Measurements from ENCODE around the gene TOMM40L.

The TOMM40L gene

GRCh38 chr1:161182214-161182613 is 43.6 kb upstream of the TOMM40L start:
- TF ChIP-seq, protein P1, sequence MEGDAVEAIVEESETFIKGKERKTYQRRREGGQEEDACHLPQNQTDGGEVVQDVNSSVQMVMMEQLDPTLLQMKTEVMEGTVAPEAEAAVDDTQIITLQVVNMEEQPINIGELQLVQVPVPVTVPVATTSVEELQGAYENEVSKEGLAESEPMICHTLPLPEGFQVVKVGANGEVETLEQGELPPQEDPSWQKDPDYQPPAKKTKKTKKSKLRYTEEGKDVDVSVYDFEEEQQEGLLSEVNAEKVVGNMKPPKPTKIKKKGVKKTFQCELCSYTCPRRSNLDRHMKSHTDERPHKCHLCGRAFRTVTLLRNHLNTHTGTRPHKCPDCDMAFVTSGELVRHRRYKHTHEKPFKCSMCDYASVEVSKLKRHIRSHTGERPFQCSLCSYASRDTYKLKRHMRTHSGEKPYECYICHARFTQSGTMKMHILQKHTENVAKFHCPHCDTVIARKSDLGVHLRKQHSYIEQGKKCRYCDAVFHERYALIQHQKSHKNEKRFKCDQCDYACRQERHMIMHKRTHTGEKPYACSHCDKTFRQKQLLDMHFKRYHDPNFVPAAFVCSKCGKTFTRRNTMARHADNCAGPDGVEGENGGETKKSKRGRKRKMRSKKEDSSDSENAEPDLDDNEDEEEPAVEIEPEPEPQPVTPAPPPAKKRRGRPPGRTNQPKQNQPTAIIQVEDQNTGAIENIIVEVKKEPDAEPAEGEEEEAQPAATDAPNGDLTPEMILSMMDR (conservative IDR thresholded peaks at IDR 0.05; ENCODE audit: control insufficient read depth, insufficient read depth, low read depth, low read length), result no peak
- no peak overlapping the region for H3K4me3 ChIP-seq (ENCODE audit: control insufficient read depth, low read depth, low read length)
- peak; percentile 89 for DNase-seq (ENCODE audit: low read depth)

GRCh38 chr1:161185282-161185682 is 40.6 kb upstream of the TOMM40L start:
- TF ChIP-seq, protein P1 (conservative IDR thresholded peaks at IDR 0.05; ENCODE audit: control insufficient read depth, insufficient read depth, low read depth, low read length), result no peak
- no peak overlapping the region for H3K4me3 ChIP-seq (ENCODE audit: control insufficient read depth, low read depth, low read length)
- peak; percentile 92 for DNase-seq (ENCODE audit: low read depth)

DNA sequence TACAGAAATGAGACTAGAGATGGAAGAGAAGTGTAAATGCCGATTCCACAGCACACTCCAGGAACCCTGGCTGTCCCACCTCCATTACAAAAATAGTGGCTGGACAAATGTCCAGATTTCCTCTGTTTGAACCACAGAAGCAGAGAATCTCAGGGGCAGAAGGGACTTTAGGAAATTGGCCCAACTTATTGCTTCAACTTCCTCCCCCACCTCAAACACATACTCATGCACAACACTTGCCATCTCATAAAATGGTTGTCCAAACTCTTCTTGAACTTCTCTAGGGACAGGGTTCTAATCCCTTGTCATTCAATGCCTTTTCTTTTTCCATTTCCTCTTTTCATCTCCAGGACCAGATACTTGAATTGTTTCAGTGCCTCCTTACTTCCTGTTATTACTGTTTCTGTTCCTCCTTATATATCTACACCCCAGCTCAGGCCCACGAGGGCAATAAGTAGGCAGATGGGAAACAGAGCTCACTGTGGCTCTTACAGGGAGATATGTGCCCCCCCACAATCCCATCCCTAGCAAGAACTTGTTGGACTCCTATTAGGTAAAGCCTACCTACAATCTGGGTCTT is 40.0 kb upstream of the TOMM40L start:
- H3K4me3 ChIP-seq (ENCODE audit: control insufficient read depth, low read depth, low read length), result no peak overlapping the region
- peak; percentile 30 for DNase-seq (ENCODE audit: low read depth)
- TF ChIP-seq, protein P1 (conservative IDR thresholded peaks at IDR 0.05; ENCODE audit: control insufficient read depth, insufficient read depth, low read depth, low read length), result no peak

DNA sequence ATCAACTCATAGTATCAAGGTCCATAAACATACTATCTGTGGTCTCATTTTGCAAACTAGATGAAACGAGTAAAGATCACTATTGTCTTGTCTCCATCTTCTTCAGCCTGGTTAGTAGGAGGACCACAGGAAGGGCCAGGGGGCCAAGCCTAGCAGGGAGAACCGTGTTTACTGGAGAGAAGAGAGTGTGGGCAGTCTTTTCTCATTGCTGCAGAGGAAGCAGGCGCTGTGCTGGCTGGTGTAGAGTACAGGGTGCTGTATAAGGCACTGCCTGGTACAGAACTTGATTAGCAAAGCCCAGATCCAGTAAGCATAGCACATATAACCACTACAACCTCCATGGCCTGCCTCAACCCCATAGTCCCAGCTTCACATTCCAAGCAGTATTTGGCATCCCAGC is 38.5 kb upstream of the TOMM40L start:
- no peak overlapping the region for H3K4me3 ChIP-seq (ENCODE audit: control insufficient read depth, low read depth, low read length)
- DNase-seq (ENCODE audit: low read depth), result peak; percentile 24

DNA sequence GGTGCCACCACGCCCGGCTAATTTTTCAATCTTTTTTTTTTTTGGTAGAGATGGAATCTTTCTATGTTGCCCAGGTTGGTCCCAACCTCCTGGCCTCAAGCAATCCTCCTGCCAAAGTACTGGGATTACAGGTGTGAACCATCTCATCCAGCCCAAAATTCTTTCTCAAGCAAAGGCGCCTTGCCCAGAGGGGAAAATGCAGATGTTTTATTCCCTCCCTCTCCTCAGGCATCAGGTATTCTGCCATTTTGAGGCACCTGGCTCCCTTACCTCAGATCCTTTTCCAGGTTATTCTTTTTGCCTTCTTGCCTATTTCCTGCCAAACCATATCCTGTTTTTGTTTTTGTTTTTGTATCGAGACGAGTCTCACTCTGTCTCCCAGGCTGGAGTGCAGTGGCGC is 37.5 kb upstream of the TOMM40L start:
- H3K4me3 ChIP-seq (ENCODE audit: control insufficient read depth, low read depth, low read length), result no peak overlapping the region
- DNase-seq (ENCODE audit: low read depth), result no peak
- TF ChIP-seq, protein P1 (conservative IDR thresholded peaks at IDR 0.05; ENCODE audit: control insufficient read depth, insufficient read depth, low read depth, low read length), result no peak

More for the DNA sequence above, 38.5 kb upstream of the TOMM40L start:
- TF ChIP-seq, protein P1 (conservative IDR thresholded peaks at IDR 0.05; ENCODE audit: control insufficient read depth, insufficient read depth, low read depth, low read length), result no peak

GRCh38 chr1:161189036-161189435 is 36.8 kb upstream of the TOMM40L start:
- TF ChIP-seq, protein P1 (conservative IDR thresholded peaks at IDR 0.05; ENCODE audit: control insufficient read depth, insufficient read depth, low read depth, low read length), result no peak
- DNase-seq (ENCODE audit: low read depth), result peak; percentile 99
- no peak overlapping the region for H3K4me3 ChIP-seq (ENCODE audit: control insufficient read depth, low read depth, low read length)

Data from fibroblast of mammary gland (primary cell).